GM21447 (cell line): ENCODE data around the gene LIN28B.
"Not testable (repeated sequence)": the region's sequence is repeated elsewhere in the genome, so short reads cannot be mapped to it uniquely, and the experiment has no call there.

Source experiments
- ATAC-seq: cut with Tn5 transposase; IDR thresholded peaks from one replicate; pipeline ENCODE4 v1.9.1; 2021; ENCODE audit not compliant: unreplicated experiment

LIN28B gene

GRCh38 chr6:104955927-104956730 is 778 bp upstream of the LIN28B start:
- no peak for ATAC-seq

DNA sequence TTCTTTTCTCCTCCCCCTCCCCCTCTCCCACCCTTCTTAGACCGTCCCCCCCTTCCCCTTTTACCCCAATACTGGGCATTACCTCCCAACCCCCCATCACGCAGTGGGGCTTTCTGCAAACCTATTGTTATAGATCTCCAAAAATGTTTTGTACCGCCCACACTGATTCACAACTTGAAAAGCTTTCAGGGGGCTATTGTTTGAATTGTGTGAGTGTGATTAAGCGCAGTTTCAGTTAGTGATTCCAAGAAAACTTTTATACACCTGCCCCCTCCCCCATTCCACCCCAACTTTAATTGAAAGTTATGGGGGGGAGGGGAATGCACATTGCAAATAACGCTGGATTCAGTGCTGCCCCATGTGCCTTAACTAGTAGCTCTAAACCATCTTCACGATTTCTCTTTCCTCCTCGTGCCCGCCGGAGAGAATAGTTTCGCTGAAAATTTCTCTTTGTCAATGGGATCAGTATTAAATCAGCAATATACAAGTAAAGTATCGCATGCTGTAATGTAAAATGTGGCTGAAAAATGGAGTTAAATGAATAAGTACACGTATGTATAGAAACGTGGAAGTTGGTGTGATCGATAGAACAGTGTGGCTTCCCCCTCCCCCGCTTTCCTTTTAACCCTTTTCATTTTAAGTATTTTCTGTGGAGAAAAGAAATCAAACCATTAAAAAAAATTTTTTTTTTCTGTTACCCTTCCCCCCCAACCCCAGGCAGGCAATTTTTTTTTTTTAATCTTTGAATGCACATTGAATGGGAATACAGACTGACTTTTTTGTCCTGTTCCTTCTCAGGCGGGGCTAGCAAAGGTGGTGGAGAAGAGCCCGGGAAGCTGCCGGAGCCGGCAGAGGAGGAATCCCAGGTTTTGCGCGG is 632 bp downstream of the LIN28B start:
- no peak for ATAC-seq

GRCh38 chr6:104958178-104959025 is 1.5 kb downstream of the LIN28B start:
- ATAC-seq: no peak

- no peak for ATAC-seq
Measured at GRCh38 chr6:104959026-104959858, 2.3 kb downstream of the LIN28B start.

GRCh38 chr6:104969108-104969507 is 12.2 kb downstream of the LIN28B start:
- no peak for ATAC-seq

DNA sequence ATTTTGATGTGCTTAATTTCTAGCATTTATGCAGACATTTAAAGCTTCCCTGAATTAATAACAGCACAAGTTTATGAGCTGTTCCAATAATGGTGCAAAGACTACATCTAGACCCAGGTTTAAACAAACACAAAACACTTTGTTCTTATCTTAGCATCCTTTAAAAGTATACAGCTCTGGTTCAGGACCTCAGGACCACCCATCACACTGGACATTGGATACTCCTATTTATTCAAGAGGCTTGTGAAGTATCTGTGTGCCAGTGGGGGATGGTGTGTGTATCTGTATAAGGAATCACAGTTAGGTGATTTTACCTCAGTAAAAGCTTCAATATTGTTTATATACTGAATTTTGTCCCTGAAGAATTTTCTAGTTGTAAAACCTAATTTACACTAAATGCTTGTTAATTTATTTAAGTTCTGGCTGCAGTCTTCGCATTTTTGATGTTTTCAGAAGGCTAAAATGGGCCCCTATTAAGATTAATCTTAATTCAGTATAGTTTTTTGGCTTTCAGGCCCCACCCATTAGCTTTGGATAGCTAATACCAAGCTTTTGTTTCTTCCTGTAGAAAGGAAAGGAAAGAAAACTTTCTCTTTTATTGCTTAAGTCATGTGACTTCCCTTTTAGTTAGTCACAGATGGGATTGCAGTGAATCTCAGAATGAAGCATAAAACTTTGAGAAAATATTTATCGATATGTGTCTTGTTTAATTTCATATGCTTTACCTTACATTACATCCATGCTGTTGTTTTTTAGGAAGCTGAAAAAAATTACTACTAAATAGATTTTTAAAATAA is 13.1 kb downstream of the LIN28B start:
- ATAC-seq: no peak

DNA sequence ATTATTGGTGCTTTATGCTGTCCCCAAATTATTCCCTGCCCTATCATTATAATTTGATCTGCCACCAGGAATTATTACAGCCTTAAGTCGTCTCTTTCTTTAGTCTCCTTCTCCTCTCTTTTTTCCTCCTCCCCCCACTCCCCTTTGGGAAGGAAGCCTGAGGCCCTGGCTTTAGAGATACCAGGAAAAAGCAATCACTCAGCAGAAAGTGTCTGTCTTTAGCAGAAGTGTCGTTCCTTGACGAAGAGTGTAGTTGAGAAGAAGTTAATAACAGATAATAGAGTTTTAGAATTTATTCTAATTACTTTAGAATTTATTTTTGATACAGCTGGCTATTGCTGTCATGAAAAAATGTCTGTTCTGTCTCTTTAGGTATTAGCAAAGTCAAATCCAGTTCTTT is 16.5 kb downstream of the LIN28B start:
- ATAC-seq: no peak

DNA sequence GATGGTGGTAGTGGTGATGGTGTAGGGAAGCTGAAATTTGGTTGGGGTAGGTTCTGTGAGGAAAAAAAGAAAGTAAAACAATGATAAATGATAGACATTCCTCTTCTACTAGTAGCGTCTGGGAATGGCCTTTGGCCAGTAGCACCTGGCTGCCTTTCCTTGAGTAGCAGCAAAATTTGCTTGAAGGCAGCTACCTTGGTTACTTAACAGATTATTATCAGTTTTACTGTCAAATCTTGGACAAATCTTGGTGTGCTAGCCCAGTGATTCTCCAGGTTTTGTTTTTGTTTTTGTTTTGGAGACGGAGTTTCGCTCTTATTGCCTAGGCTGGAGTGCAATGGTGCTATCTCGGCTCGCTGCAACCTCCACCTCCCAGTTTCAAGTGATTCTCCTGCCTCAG is 26.4 kb downstream of the LIN28B start:
- no peak for ATAC-seq

GRCh38 chr6:104983776-104984175 is 26.9 kb downstream of the LIN28B start:
- no peak for ATAC-seq

GRCh38 chr6:104984831-104985230 is 27.9 kb downstream of the LIN28B start:
- ATAC-seq: no peak

DNA sequence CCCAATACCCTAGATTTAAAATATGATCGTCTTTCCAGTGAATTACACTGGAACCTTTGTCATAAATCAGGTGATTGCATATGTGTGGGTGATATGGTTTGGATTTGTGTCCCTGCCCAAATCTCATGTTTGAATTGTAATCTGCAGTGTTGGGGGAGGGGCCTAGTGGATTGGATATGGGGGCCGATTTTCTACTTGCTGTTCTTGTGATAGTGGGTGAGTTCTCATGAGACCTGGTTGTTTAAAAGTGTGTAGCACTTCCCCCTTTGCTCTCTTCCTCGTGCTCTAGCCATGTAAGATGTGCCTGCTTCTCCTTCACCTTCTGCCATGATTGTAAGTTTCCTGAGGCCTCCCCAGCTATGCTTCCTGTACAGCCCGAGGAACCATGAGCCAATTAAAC is 29.0 kb downstream of the LIN28B start:
- not testable (repeated sequence) for ATAC-seq

DNA sequence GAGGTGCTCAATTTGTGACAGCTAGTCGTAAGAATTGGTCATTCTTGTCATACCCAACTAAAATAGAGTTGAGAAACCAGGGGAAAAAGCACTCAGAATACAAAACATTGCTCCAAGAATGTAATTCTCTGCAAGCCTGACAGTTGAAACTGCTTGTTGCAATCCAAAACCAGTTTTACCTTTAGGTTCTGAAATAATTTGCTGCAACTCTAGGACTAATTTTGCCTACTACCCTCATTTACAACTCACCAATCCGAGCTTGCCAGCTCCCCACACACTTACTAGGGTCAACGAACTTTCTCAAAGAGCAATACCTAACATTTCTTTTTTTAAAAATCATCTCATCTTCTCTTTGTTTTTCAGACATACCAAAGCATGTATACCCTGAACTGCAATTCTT is 29.7 kb downstream of the LIN28B start:
- no peak for ATAC-seq

DNA sequence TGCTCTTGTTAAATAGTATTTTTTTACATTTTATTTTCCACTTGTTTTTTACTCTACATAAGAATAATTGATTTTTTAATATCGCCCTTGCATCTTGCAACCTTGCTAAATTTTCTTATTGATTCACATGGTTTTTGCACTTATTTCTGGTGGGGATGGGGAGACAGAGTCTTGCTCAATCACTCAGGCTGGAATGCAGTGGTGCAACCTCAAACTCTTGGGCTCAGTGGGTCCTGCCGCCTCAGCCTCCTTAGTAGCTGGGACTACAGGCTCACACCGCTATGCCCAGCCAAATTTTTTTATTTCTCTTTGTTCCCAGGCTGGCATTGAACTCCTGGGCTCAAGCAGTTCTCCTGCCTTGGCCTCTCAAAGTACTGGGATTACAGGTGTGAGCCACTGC is 30.3 kb downstream of the LIN28B start:
- ATAC-seq: no peak

DNA sequence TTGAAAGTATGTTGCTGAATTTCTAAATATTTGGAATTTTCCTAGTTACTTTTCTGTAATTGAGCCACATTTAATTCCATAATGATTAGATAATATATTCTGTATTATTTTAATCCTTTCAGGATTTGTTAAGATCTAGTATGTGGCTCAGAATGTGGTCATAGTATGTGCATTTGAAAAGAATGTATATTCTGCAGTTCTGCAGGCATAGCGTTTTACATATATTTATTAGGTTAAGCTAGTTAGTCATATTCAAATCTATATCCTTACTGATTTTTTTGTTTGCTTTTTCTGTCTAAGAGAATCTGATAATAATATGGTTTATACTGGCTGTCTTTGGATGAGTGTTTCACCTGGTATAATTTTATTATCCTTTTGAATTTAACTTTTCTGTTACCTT is 33.2 kb downstream of the LIN28B start:
- ATAC-seq: no peak

- ATAC-seq: not testable (repeated sequence)
Measured at GRCh38 chr6:104991062-104991461, 34.2 kb downstream of the LIN28B start.

GRCh38 chr6:104993576-104993975 is 36.7 kb downstream of the LIN28B start:
- not testable (repeated sequence) for ATAC-seq

DNA sequence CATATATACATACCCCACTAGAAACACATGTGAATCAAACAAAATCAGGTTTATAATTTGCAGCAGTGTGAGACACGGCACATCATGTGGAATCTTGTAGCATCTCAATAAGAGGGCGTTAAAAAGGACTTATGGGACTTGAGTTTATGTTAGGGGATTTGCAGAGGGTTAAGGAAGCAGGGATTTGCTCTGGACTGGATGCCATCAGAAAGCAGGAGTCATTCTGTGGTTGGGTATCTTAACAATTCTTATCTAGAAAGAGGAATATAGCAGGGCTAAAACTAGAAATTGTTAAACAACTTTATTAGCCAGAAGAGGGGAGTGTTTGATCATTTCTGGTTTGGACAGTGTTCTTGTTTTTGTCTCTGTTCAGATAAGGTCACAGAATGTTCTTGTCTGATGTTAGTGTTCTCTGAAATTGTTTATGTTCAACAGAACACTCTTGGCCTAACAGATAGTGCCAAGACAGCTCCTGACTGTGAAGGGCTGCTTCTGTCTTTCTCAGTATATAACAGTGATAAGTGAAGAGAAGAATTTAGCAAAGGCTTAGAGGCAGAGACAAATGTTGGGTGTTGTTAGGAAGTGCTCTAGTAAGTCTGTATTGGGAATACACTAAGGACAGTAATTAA is 39.2 kb downstream of the LIN28B start:
- no peak for ATAC-seq

DNA sequence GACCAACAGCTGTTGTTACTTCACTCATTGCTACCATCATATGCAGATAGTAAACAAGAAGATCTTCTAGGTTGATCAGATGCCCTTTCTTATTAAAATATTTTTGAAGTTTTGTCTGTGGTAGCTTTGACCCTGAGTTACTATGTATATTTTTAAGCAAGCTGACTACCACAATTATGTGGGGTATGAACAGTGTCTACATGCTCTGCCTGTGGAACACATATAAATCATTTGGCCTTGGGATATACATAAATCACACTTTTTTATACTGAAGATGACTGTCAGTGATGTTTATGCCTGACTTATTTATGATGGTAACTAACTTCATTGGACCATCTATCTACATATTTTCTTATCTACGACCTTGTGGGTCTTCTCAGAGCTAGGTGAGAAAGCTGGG is 44.2 kb downstream of the LIN28B start:
- no peak for ATAC-seq

GRCh38 chr6:105001906-105002305 is 45.0 kb downstream of the LIN28B start:
- ATAC-seq: no peak
